ENCODE results near the gene SYT1. TPM values are rescaled to one million over a fixed set of nuclear protein-coding genes. Genes with fewer than 3 reads are reported as not detected.

The SYT1 gene
- total and polyA plus RNA-seq, 2 of the 8 experiments (the other 6 are each of a cell fraction or from before 2014, with no cell fraction given): 11.0 to 34.6 TPM

DNA sequence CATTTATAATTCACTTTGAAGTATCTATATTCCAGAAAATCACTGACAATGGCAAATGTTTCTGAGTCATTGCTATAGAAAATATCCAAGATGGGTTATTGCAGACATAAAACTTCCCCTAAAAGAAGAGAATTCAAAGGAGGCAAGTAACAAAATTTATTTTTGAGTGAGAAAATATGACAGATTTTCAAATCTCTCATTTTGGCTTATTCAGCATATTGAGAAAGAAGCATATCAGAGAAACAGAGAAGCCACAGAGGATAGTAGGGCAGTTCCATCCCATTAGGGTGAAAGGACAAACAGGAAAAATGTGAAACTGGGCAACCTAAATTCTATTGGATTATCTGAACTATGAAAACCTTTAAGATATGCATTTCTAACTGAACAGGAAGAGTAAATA is 85.0 kb downstream of the SYT1 start (continued):
- TF ChIP-seq, protein P1, sequence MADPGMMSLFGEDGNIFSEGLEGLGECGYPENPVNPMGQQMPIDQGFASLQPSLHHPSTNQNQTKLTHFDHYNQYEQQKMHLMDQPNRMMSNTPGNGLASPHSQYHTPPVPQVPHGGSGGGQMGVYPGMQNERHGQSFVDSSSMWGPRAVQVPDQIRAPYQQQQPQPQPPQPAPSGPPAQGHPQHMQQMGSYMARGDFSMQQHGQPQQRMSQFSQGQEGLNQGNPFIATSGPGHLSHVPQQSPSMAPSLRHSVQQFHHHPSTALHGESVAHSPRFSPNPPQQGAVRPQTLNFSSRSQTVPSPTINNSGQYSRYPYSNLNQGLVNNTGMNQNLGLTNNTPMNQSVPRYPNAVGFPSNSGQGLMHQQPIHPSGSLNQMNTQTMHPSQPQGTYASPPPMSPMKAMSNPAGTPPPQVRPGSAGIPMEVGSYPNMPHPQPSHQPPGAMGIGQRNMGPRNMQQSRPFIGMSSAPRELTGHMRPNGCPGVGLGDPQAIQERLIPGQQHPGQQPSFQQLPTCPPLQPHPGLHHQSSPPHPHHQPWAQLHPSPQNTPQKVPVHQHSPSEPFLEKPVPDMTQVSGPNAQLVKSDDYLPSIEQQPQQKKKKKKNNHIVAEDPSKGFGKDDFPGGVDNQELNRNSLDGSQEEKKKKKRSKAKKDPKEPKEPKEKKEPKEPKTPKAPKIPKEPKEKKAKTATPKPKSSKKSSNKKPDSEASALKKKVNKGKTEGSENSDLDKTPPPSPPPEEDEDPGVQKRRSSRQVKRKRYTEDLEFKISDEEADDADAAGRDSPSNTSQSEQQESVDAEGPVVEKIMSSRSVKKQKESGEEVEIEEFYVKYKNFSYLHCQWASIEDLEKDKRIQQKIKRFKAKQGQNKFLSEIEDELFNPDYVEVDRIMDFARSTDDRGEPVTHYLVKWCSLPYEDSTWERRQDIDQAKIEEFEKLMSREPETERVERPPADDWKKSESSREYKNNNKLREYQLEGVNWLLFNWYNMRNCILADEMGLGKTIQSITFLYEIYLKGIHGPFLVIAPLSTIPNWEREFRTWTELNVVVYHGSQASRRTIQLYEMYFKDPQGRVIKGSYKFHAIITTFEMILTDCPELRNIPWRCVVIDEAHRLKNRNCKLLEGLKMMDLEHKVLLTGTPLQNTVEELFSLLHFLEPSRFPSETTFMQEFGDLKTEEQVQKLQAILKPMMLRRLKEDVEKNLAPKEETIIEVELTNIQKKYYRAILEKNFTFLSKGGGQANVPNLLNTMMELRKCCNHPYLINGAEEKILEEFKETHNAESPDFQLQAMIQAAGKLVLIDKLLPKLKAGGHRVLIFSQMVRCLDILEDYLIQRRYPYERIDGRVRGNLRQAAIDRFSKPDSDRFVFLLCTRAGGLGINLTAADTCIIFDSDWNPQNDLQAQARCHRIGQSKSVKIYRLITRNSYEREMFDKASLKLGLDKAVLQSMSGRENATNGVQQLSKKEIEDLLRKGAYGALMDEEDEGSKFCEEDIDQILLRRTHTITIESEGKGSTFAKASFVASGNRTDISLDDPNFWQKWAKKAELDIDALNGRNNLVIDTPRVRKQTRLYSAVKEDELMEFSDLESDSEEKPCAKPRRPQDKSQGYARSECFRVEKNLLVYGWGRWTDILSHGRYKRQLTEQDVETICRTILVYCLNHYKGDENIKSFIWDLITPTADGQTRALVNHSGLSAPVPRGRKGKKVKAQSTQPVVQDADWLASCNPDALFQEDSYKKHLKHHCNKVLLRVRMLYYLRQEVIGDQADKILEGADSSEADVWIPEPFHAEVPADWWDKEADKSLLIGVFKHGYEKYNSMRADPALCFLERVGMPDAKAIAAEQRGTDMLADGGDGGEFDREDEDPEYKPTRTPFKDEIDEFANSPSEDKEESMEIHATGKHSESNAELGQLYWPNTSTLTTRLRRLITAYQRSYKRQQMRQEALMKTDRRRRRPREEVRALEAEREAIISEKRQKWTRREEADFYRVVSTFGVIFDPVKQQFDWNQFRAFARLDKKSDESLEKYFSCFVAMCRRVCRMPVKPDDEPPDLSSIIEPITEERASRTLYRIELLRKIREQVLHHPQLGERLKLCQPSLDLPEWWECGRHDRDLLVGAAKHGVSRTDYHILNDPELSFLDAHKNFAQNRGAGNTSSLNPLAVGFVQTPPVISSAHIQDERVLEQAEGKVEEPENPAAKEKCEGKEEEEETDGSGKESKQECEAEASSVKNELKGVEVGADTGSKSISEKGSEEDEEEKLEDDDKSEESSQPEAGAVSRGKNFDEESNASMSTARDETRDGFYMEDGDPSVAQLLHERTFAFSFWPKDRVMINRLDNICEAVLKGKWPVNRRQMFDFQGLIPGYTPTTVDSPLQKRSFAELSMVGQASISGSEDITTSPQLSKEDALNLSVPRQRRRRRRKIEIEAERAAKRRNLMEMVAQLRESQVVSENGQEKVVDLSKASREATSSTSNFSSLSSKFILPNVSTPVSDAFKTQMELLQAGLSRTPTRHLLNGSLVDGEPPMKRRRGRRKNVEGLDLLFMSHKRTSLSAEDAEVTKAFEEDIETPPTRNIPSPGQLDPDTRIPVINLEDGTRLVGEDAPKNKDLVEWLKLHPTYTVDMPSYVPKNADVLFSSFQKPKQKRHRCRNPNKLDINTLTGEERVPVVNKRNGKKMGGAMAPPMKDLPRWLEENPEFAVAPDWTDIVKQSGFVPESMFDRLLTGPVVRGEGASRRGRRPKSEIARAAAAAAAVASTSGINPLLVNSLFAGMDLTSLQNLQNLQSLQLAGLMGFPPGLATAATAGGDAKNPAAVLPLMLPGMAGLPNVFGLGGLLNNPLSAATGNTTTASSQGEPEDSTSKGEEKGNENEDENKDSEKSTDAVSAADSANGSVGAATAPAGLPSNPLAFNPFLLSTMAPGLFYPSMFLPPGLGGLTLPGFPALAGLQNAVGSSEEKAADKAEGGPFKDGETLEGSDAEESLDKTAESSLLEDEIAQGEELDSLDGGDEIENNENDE (IDR thresholded peaks at IDR 0.05; ENCODE audit: insufficient replicate concordance, low read length): no peak
- no peak for TF ChIP-seq SUZ12 (IDR thresholded peaks at IDR 0.05; ENCODE audit: low read length)
- TF ChIP-seq SP4 (IDR thresholded peaks at IDR 0.05; ENCODE audit: low read length): no peak
- TF ChIP-seq BCL11A (IDR thresholded peaks at IDR 0.05; ENCODE audit: low read depth in 2 of 2, low read length in 2 of 2): no peak
- TF ChIP-seq RFX5 (IDR thresholded peaks at IDR 0.05; ENCODE audit: borderline replicate concordance, low read depth, low read length): no peak
- TF ChIP-seq MAFK (IDR thresholded peaks at IDR 0.05; ENCODE audit: low read depth, low read length): no peak
- TF ChIP-seq RBBP5 (IDR thresholded peaks at IDR 0.05; ENCODE audit: borderline replicate concordance, low read depth, low read length): no peak
- TF ChIP-seq NANOG (IDR thresholded peaks at IDR 0.05; ENCODE audit: insufficient read depth, low read depth, low read length, poor library complexity, severe bottlenecking): no peak
- TF ChIP-seq CREB1 (IDR thresholded peaks at IDR 0.05): no peak
- TF ChIP-seq, protein P2, sequence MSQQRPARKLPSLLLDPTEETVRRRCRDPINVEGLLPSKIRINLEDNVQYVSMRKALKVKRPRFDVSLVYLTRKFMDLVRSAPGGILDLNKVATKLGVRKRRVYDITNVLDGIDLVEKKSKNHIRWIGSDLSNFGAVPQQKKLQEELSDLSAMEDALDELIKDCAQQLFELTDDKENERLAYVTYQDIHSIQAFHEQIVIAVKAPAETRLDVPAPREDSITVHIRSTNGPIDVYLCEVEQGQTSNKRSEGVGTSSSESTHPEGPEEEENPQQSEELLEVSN (IDR thresholded peaks at IDR 0.05): no peak
- no peak for TF ChIP-seq TAF1 (IDR thresholded peaks at IDR 0.05; ENCODE audit: low read depth, low read length)
- no peak for TF ChIP-seq TEAD4 (IDR thresholded peaks at IDR 0.05; ENCODE audit: low read depth, low read length)

Measured in H1 (cell line).